Ovary (tissue), 9 donors: ENCODE results near the gene MEI1. TPM values are rescaled to one million over a fixed set of nuclear protein-coding genes. Genes with fewer than 3 reads are reported as not detected.

Experiments used
- DNase-seq, 5 donors: peaks; one replicate each; pipeline ENCODE4 v3.0.0-alpha.2; 2019 to 2020
- H3K27ac ChIP-seq, 2 donors: fragments of 200-600 bp; one replicate each; pipeline versions ENCODE4 v1.5.1 to v1.8.0; 2019 to 2022
- H3K27me3 ChIP-seq: fragments of 200-600 bp; one replicate; pipeline ENCODE4 v1.8.0; 2022
- H3K36me3 ChIP-seq: fragments of 200-600 bp; sonication (generic); one replicate; pipeline ENCODE4 v1.5.1; 2019
- H3K4me1 ChIP-seq: one replicate; pipeline ENCODE4 v1.8.1; 2013; ENCODE audit warnings: mild to moderate bottlenecking, moderate library complexity; ENCODE audit not compliant: insufficient read depth
- H3K4me3 ChIP-seq: fragments of 200-600 bp; sonication (generic); one replicate; pipeline ENCODE4 v1.5.1; 2017
- H3K9me3 ChIP-seq, 2 donors: fragments of 200-600 bp in 1 of 2; sonication (generic) in 1 of 2; one replicate each; pipeline versions ENCODE4 v1.5.1 to v1.8.1; 2013 to 2019; ENCODE audit warnings: mild to moderate bottlenecking in 1 of 2, moderate library complexity in 1 of 2
- CTCF ChIP-seq, 3 donors: fragments of 450-650 bp in 2 of 3; fragments of 200-600 bp in 1 of 3; IDR thresholded peaks; one replicate each; pipeline versions ENCODE4 v1.5.1 to v1.8.0; 2016 to 2022; ENCODE audit warnings: antibody characterized with exemption in 3 of 3, mild to moderate bottlenecking in 1 of 3
- EP300 ChIP-seq: sonication (generic); formaldehyde crosslinking; IDR thresholded peaks from one replicate; pipeline ENCODE4 v1.6.1; 2017; ENCODE audit warnings: antibody characterized with exemption
- POLR2A ChIP-seq: fragments of 450-650 bp; IDR thresholded peaks from one replicate; pipeline ENCODE4 v1.6.1; 2017; ENCODE audit warnings: antibody characterized with exemption, mild to moderate bottlenecking, moderate library complexity
- WGBS, 3 donors: extraction: QIAGEN DNeasy Blood & Tissue Kit in 1 of 3; methylation state at CpG; one replicate each; pipeline versions ENCODE4 v1.1.5 to v1.1.7; 2013 to 2017; 5-methylcytosine and 5-hydroxymethylcytosine counted together
- intact Hi-C, 4 donors: fragments of 100-400 bp; cut with DNase I; formaldehyde crosslinking; loops; one replicate each; pipeline versions ENCODE4 v1.11.0 to v1.15.1; 2022 to 2023
- polyA plus RNA-seq, 2 donors: library from polyadenylated mRNA; stranded (reverse); fragments of 200-250 nt in 1 of 2; fragments of 350-450 nt in 1 of 2; fragmentation: Illumina TruSeq in 1 of 2; extraction: RNeasy Lipid Tissue Mini Kit (QIAGEN cat#74804) in 1 of 2; gene quantifications; one replicate each; pipeline ENCODE4 v1.2.3, GENCODE V29; 2013 to 2014
- total RNA-seq, 7 donors: library from RNA; depleted of rRNA in 2 of 7; stranded (reverse); fragments of >200 nt in 2 of 7; fragmentation: NEBNext Ultra II Directional in 3 of 7; extraction: Animal tissue kit (Norgen Biotek cat#: 25700) in 3 of 7; gene quantifications; one replicate each; pipeline versions ENCODE4 v1.1.0 to v1.2.4, GENCODE V29; 2016 to 2023
- donor health status: DM: no; HTN: no; CAD: no; lungs with moderate emphysema.
- donor health status: DM: no; HTN: no; CAD: no.
- donor health status: Bipolar disorder and iron deficiency.
- donor health status: DM: yes; HTN: yes; CAD: no.
- donor health status: DM: no; HTN: no; CAD: no.
- donor health status: DM: yes; HTN: yes; CAD: no.

Gene MEI1
- total and polyA plus RNA-seq, 9 donors: 0.25 to 2.6 (median 1.1) TPM

GRCh38 chr22:41813726-41814410, 114.6 kb downstream of the MEI1 start:
- no peak for DNase-seq
- H3K9me3 ChIP-seq: no peaks in the 10 kb centered on the region
- peaks cover 3% of the 10 kb centered on the region for H3K4me1 ChIP-seq
- no peaks in the 10 kb centered on the region for H3K36me3 ChIP-seq
- WGBS, 3 donors: 93 to 97% (median 94%) methylated on average over 9 of the region's 9 CpGs
- H3K4me3 ChIP-seq: no peak overlapping the region
- intact Hi-C loops: no loop called here
- no peak overlapping the region for H3K27ac ChIP-seq
- TF ChIP-seq EP300 (no peak), CTCF (IDR thresholded peaks at IDR 0.05) (no peak), POLR2A (no peak)
- H3K27me3 ChIP-seq: no peaks in the 10 kb centered on the region

GRCh38 chr22:41815716-41816115, 116.4 kb downstream of the MEI1 start:
- intact Hi-C loops: no loop called here
- TF ChIP-seq EP300 (no peak), POLR2A (no peak)
- DNase-seq: no peak
- H3K4me1 ChIP-seq: peaks cover 8% of the 10 kb centered on the region
- no peak overlapping the region for H3K4me3 ChIP-seq
- no peak overlapping the region for H3K27ac ChIP-seq
- no peaks in the 10 kb centered on the region for H3K9me3 ChIP-seq
- H3K36me3 ChIP-seq: no peaks in the 10 kb centered on the region
- 87 to 89% (median 89%) methylated on average over 3 of the region's 3 CpGs for WGBS, 3 donors
- H3K27me3 ChIP-seq: no peaks in the 10 kb centered on the region

GRCh38 chr22:41816241-41816640, 116.9 kb downstream of the MEI1 start:
- H3K27ac ChIP-seq: no peak overlapping the region
- intact Hi-C loops: no loop called here
- no peaks in the 10 kb centered on the region for H3K9me3 ChIP-seq
- no peak overlapping the region for H3K4me3 ChIP-seq
- TF ChIP-seq POLR2A (no peak), EP300 (no peak), CTCF (IDR thresholded peaks at IDR 0.05) (no peak)
- DNase-seq: no peak
- peaks cover 8% of the 10 kb centered on the region for H3K4me1 ChIP-seq
- no peaks in the 10 kb centered on the region for H3K27me3 ChIP-seq
- 94 to 96% (median 94%) methylated on average over 1 of the region's 1 CpG for WGBS, 3 donors
- H3K36me3 ChIP-seq: no peaks in the 10 kb centered on the region

GRCh38 chr22:41816871-41817270, 117.6 kb downstream of the MEI1 start:
- TF ChIP-seq POLR2A: no peak
- no peak for TF ChIP-seq EP300
- TF ChIP-seq CTCF (IDR thresholded peaks at IDR 0.05): no peak
- Histone ChIP-seq H3K4me3 (no peak overlapping the region), H3K4me1 (peaks cover 8% of the 10 kb centered on the region), H3K27me3 (no peaks in the 10 kb centered on the region), H3K9me3 (no peaks in the 10 kb centered on the region), H3K27ac (no peak overlapping the region), H3K36me3 (no peaks in the 10 kb centered on the region)
- intact Hi-C loops: no loop called here
- WGBS, 3 donors: 87 to 92% (median 88%) methylated on average over 2 of the region's 2 CpGs
- DNase-seq: no peak

- H3K4me3 ChIP-seq: no peak overlapping the region
- no peaks in the 10 kb centered on the region for H3K36me3 ChIP-seq
- no peaks in the 10 kb centered on the region for H3K9me3 ChIP-seq
- 66 to 79% (median 77%) methylated on average over 5 of the region's 5 CpGs for WGBS, 3 donors
- DNase-seq: no peak
- no peak overlapping the region for H3K27ac ChIP-seq
- TF ChIP-seq EP300: no peak
- no peak for TF ChIP-seq CTCF (IDR thresholded peaks at IDR 0.05)
- TF ChIP-seq POLR2A: no peak
- intact Hi-C loops: no loop called here
- no peaks in the 10 kb centered on the region for H3K27me3 ChIP-seq
- peaks cover 8% of the 10 kb centered on the region for H3K4me1 ChIP-seq
These were observed 118.7 kb downstream of the MEI1 start for GRCh38 chr22:41818011-41818410.
